Measurements from ENCODE around the gene PRKAR1B. TPM values are rescaled to one million over a fixed set of nuclear protein-coding genes. Genes with fewer than 3 reads are reported as not detected.

Gene PRKAR1B
- total and polyA plus RNA-seq, 10 donors: 9.9 to 39.5 (median 23.5) TPM

- H3K27me3 ChIP-seq (replicated peaks in 1 of 7): no peaks in the 10 kb centered on the region
- peaks cover 0 to 63% (median 31%) of the 10 kb centered on the region in 6 donors for H3K36me3 ChIP-seq
- H3K27ac ChIP-seq: no peak overlapping the region
- no peaks in the 10 kb centered on the region for H3K4me1 ChIP-seq
- TF ChIP-seq POLR2AphosphoS5 (IDR thresholded peaks at IDR 0.05) (no peak), POLR2A (IDR thresholded peaks at IDR 0.05) (no peak)
- intact Hi-C loops (cut with DNase I; ENCODE audit: low total_unique reads): no loop called here
- H3K4me3 ChIP-seq: no peak overlapping the region
- peaks cover 0 to 2% (median 0%) of the 10 kb centered on the region in 8 donors for H3K9me3 ChIP-seq
- peak; percentile 60 for DNase-seq
- 92 to 98% (median 96%) methylated on average over 10 to 17 of the region's 17 CpGs for WGBS, 5 donors
Measured at GRCh38 chr7:741191-741671, 14.2 kb upstream of the PRKAR1B start.

GRCh38 chr7:739983-740942, 13.2 kb upstream of the PRKAR1B start:
- Histone ChIP-seq H3K4me1 (no peaks in the 10 kb centered on the region), H3K36me3 (peaks cover 0 to 59% (median 31%) of the 10 kb centered on the region in 6 donors), H3K4me3 (no peak overlapping the region), H3K27me3 (replicated peaks in 1 of 7) (no peaks in the 10 kb centered on the region), H3K9me3 (peaks cover 0 to 6% (median under 1%) of the 10 kb centered on the region in 8 donors), H3K27ac (no peak overlapping the region)
- WGBS, 5 donors: 95 to 97% (median 97%) methylated on average over 37 to 46 of the region's 46 CpGs
- intact Hi-C loops (cut with DNase I; ENCODE audit: low total_unique reads): no loop called here
- TF ChIP-seq CTCF (IDR thresholded peaks at IDR 0.05 in 8 of 11, conservative IDR thresholded peaks at IDR 0.05 in 3 of 11): no peak
- DNase-seq: peak; percentile 69

- H3K27me3 ChIP-seq (replicated peaks in 1 of 7): no peaks in the 10 kb centered on the region
- no peak overlapping the region for H3K4me3 ChIP-seq
- 94 to 97% (median 97%) methylated on average over 27 to 31 of the region's 31 CpGs for WGBS, 5 donors
- peak; percentile 55 for DNase-seq
- H3K36me3 ChIP-seq: peaks cover 0 to 58% (median 29%) of the 10 kb centered on the region in 6 donors
- intact Hi-C loops (cut with DNase I; ENCODE audit: low total_unique reads): no loop called here
- H3K27ac ChIP-seq: no peak overlapping the region
- H3K9me3 ChIP-seq: peaks cover 2 to 12% (median 6%) of the 10 kb centered on the region in 8 donors
- H3K4me1 ChIP-seq: no peaks in the 10 kb centered on the region
- TF ChIP-seq CTCF (IDR thresholded peaks at IDR 0.05 in 8 of 11, conservative IDR thresholded peaks at IDR 0.05 in 3 of 11): no peak
- no peak for TF ChIP-seq POLR2AphosphoS5 (IDR thresholded peaks at IDR 0.05)
- TF ChIP-seq POLR2A (IDR thresholded peaks at IDR 0.05): no peak
Measured at GRCh38 chr7:739455-739982, 12.4 kb upstream of the PRKAR1B start.

GRCh38 chr7:738723-739454, 11.8 kb upstream of the PRKAR1B start:
- WGBS, 5 donors: 90 to 96% (median 94%) methylated on average over 11 to 24 of the region's 24 CpGs
- peak; percentile 41 for DNase-seq
- intact Hi-C loops (cut with DNase I; ENCODE audit: low total_unique reads): no loop called here

More at GRCh38 chr7:738723-739454, 11.8 kb upstream of the PRKAR1B start:
- Histone ChIP-seq H3K9me3 (peaks cover 5 to 17% (median 13%) of the 10 kb centered on the region in 8 donors), H3K36me3 (peaks cover 0 to 60% (median 29%) of the 10 kb centered on the region in 6 donors), H3K27ac (no peak overlapping the region), H3K27me3 (replicated peaks in 1 of 7) (no peaks in the 10 kb centered on the region), H3K4me1 (no peaks in the 10 kb centered on the region), H3K4me3 (no peak overlapping the region)
- TF ChIP-seq POLR2A (IDR thresholded peaks at IDR 0.05) (no peak), CTCF (IDR thresholded peaks at IDR 0.05 in 8 of 11, conservative IDR thresholded peaks at IDR 0.05 in 3 of 11) (no peak), POLR2AphosphoS5 (IDR thresholded peaks at IDR 0.05) (no peak)
